Measurements from ENCODE around the gene SCCPDH. TPM values are rescaled to one million over a fixed set of nuclear protein-coding genes. Genes with fewer than 3 reads are reported as not detected.
A peak's percentile ranks its signal among the peaks of the same experiment; 100 is the strongest.

The SCCPDH gene
- total and polyA plus RNA-seq, 2 donors (not counting 3 experiments of a cell fraction or from before 2014, with no cell fraction given) = 24.4 to 37.5 TPM

GRCh38 chr1:246733704-246734103 lies 9.5 kb downstream of the SCCPDH start:
- Histone ChIP-seq H4K20me1 (replicated peaks; ENCODE audit: control insufficient read depth, extremely low read depth, insufficient read depth, low read length) (no peaks in the 10 kb centered on the region), H2AFZ (ENCODE audit: low read depth, low read length) (no peak overlapping the region), H3K4me1 (ENCODE audit: control insufficient read depth, extremely low read depth, insufficient read depth, low read length) (peaks cover 28% of the 10 kb centered on the region), H3K9me3 (replicated peaks; ENCODE audit: control insufficient read depth, insufficient read depth, low read length) (no peaks in the 10 kb centered on the region), H3K27me3 (ENCODE audit: control insufficient read depth in 2 of 2, insufficient read depth in 2 of 2, low read length in 2 of 2) (no peaks in the 10 kb centered on the region), H3K9me1 (replicated peaks; ENCODE audit: control insufficient read depth, extremely low read depth, insufficient read depth, low read length) (no peaks in the 10 kb centered on the region), H3K27ac (ENCODE audit: insufficient read depth, low read depth, low read length) (peak overlapping the region; percentile 93), H3K4me3 (replicated peaks in 1 of 3; ENCODE audit: insufficient read depth in 1 of 3, low read depth in 1 of 3, low read length in 3 of 3) (no peak overlapping the region), H3K9ac (replicated peaks; ENCODE audit: extremely low read depth, insufficient read depth, low read length) (no peak overlapping the region), H3K79me2 (ENCODE audit: control insufficient read depth, insufficient read depth, low read length) (peaks cover 2% of the 10 kb centered on the region), H3K4me2 (ENCODE audit: insufficient read depth, low read length) (peak overlapping the region; percentile 82), H3K36me3 (ENCODE audit: control insufficient read depth in 2 of 2, extremely low read depth in 1 of 2, insufficient read depth in 2 of 2, low read length in 2 of 2) (peaks cover 0 to 19% of the 10 kb centered on the region in 2 experiments)
- ChIA-PET CTCF (interaction anchor here (0.7 to 1.7 kb wide), 2 partner anchors 9 to 44 kb away, joined by 3 to 10 read pairs; partner anchors contain the start of gene SCCPDH), POLR2A (no interaction called here)
- peak; percentile 46 for DNase-seq (ENCODE audit: low read depth, low spot score)
- dilution Hi-C loops (cut with MboI; ENCODE audit: extremely low pct_ligation_motif_present, low sequenced_read_pairs) (no loop called here), intact Hi-C loops (cut with micrococcal nuclease) (no loop called here)
- no TSS peak for BruUV-seq (replicated peaks)
- TF ChIP-seq MAX (IDR thresholded peaks at IDR 0.05; ENCODE audit: insufficient read depth, insufficient read length) (no peak), GATA2 (IDR thresholded peaks at IDR 0.05; ENCODE audit: insufficient read depth, insufficient read length, low read depth, low read length) (peak; percentile 41), FOS (IDR thresholded peaks at IDR 0.05; ENCODE audit: borderline replicate concordance, insufficient read depth, low read length) (peak; percentile 68)
- peak; percentile 57 for FAIRE-seq

- BruUV-seq (replicated peaks) = no TSS peak
- no peaks in the 10 kb centered on the region for H3K9me3 ChIP-seq (replicated peaks; ENCODE audit: control insufficient read depth, insufficient read depth, low read length)
- ChIA-PET CTCF (interaction anchor here (0.7 to 1.7 kb wide), 3 partner anchors 11 to 46 kb away, joined by 3 to 10 read pairs (median 6); partner anchors contain the start of gene SCCPDH), POLR2A (interaction anchor here (0.7 kb wide), 1 partner anchor 30 kb away, joined by 3 read pairs; no protein-coding TSS in a partner anchor)
- FAIRE-seq (peak; percentile 86), DNase-seq (ENCODE audit: low read depth, low spot score) (peak; percentile 81)
- H3K9ac ChIP-seq (replicated peaks; ENCODE audit: extremely low read depth, insufficient read depth, low read length) = peak overlapping the region; percentile 53
- peaks cover 0 to 18% of the 10 kb centered on the region in 2 experiments for H3K36me3 ChIP-seq (ENCODE audit: control insufficient read depth in 2 of 2, extremely low read depth in 1 of 2, insufficient read depth in 2 of 2, low read length in 2 of 2)
- peak overlapping the region; percentile 82 for H3K4me2 ChIP-seq (ENCODE audit: insufficient read depth, low read length)
- no peaks in the 10 kb centered on the region for H3K9me1 ChIP-seq (replicated peaks; ENCODE audit: control insufficient read depth, extremely low read depth, insufficient read depth, low read length)
- peaks cover 2% of the 10 kb centered on the region for H3K79me2 ChIP-seq (ENCODE audit: control insufficient read depth, insufficient read depth, low read length)
- H2AFZ ChIP-seq (ENCODE audit: low read depth, low read length) = peak overlapping the region; percentile 83
- H3K4me1 ChIP-seq (ENCODE audit: control insufficient read depth, extremely low read depth, insufficient read depth, low read length) = peaks cover 28% of the 10 kb centered on the region
- H3K27ac ChIP-seq (ENCODE audit: insufficient read depth, low read depth, low read length) = peak overlapping the region; percentile 93
- dilution Hi-C loops (cut with MboI; ENCODE audit: extremely low pct_ligation_motif_present, low sequenced_read_pairs) (no loop called here), intact Hi-C loops (cut with micrococcal nuclease) (loop anchor here (1.0 kb wide), 1 partner anchor 11 kb away; the partner anchor contains the start of gene SCCPDH)
- no peaks in the 10 kb centered on the region for H4K20me1 ChIP-seq (replicated peaks; ENCODE audit: control insufficient read depth, extremely low read depth, insufficient read depth, low read length)
- peak overlapping the region in 1 of 3 experiments; percentile 46 for H3K4me3 ChIP-seq (replicated peaks in 1 of 3; ENCODE audit: insufficient read depth in 1 of 3, low read depth in 1 of 3, low read length in 3 of 3)
- TF ChIP-seq FOS (IDR thresholded peaks at IDR 0.05; ENCODE audit: borderline replicate concordance, insufficient read depth, low read length) (peak; percentile 89), POLR2A (IDR thresholded peaks at IDR 0.05; ENCODE audit: low read depth, low read length) (no peak), JUN (IDR thresholded peaks at IDR 0.05; ENCODE audit: borderline replicate concordance, insufficient read depth, insufficient read length, low read depth) (peak; percentile 39), POLR2AphosphoS5 (IDR thresholded peaks at IDR 0.05; ENCODE audit: insufficient read depth, low read depth, low read length) (peak; percentile 42), GATA2 (IDR thresholded peaks at IDR 0.05; ENCODE audit: insufficient read depth, insufficient read length, low read depth, low read length) (no peak), MAX (IDR thresholded peaks at IDR 0.05; ENCODE audit: insufficient read depth, insufficient read length) (no peak)
- no peaks in the 10 kb centered on the region for H3K27me3 ChIP-seq (ENCODE audit: control insufficient read depth in 2 of 2, insufficient read depth in 2 of 2, low read length in 2 of 2)
Measured at GRCh38 chr1:246734866-246735265, 10.7 kb downstream of the SCCPDH start.
